NCI-H748 (cell line): ENCODE data around the gene LRMDA.

Experiments
- DNase-seq: peaks from one replicate; lab custom pipeline; 2025; ENCODE audit not compliant: unreplicated experiment; lab: John Stamatoyannopoulos, UW

The LRMDA gene

GRCh38 chr10:75531571-75532031 lies 100.2 kb downstream of the LRMDA start:
- no peak for DNase-seq

DNA sequence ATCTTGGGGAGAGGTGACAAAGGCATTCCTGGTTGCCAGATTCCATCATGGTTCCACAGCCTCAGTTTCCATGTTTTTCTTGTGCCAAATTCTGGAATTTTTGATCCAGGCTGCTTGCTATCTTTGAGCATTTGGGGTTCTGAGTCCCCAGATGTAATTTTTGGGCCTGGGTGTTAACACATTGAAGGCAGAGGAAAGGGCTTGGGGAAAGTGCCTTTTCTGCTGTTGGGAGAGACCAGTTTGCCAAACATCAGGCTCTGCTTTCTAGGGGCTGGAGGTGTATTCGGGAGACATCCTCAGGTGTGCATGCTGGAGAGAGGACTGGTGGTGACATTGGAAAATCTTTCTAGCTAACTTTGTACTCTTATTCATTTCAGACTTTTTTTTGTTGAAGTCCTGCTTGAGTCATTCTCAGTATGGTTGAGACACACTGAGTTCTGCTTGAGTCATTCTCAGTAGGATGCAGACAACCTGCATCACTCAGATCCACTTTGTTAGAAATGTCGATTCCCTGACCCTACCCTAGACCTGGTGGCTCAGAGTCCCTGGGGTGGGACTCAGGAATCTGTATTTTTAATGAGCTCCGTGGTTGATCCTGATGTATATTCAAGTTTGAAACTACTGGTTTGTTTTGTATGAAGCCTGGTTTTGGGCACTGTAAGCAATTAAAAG lies 101.0 kb downstream of the LRMDA start:
- no peak for DNase-seq

GRCh38 chr10:75538144-75538543 lies 106.7 kb downstream of the LRMDA start:
- peak; percentile 4 for DNase-seq

GRCh38 chr10:75538765-75539164 lies 107.3 kb downstream of the LRMDA start:
- DNase-seq: no peak

- no peak for DNase-seq
Observed at GRCh38 chr10:75540357-75540966, 109.0 kb downstream of the LRMDA start.

DNA sequence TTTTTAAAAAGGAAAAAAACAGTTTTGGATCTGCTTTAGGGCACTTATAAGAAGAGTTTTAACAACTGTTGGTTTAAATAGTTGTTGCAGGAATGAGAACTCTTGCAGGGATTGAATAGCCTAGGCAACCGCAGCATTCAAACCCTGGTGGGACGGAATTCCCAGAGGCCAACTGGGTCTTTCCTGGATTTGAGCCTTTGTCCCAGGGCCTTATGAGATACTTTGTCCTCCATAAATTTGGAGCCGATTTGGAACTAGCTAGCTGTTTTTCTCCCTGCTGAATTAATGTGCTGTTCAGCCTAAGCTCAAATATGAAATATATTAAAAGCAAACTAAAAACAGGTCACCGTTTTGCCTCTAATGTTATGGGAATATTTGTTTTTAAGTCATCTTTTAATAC lies 109.6 kb downstream of the LRMDA start:
- no peak for DNase-seq

GRCh38 chr10:75541411-75541810 lies 110.0 kb downstream of the LRMDA start:
- no peak for DNase-seq

GRCh38 chr10:75542084-75542483 lies 110.7 kb downstream of the LRMDA start:
- no peak for DNase-seq

DNA sequence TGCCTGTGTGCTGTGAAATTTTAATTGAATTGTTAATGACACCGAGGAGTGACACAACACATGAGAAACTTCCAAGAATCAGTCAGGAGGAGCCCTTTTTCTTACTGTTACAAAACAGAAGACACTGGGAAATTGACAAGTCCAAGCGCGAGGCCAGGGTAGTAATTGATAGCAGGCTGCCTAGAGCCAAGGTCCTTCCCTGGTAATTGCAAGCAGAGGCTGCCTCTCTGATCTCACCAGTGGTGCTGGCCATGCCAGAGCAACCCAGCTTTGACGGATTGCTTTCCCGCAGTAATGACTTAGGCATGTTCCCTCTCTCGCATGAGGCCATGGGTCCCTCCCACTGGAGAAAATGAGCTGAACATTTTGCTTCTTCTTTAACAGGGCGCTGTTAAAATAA lies 111.5 kb downstream of the LRMDA start:
- no peak for DNase-seq

GRCh38 chr10:75544386-75544785 lies 113.0 kb downstream of the LRMDA start:
- no peak for DNase-seq

DNA sequence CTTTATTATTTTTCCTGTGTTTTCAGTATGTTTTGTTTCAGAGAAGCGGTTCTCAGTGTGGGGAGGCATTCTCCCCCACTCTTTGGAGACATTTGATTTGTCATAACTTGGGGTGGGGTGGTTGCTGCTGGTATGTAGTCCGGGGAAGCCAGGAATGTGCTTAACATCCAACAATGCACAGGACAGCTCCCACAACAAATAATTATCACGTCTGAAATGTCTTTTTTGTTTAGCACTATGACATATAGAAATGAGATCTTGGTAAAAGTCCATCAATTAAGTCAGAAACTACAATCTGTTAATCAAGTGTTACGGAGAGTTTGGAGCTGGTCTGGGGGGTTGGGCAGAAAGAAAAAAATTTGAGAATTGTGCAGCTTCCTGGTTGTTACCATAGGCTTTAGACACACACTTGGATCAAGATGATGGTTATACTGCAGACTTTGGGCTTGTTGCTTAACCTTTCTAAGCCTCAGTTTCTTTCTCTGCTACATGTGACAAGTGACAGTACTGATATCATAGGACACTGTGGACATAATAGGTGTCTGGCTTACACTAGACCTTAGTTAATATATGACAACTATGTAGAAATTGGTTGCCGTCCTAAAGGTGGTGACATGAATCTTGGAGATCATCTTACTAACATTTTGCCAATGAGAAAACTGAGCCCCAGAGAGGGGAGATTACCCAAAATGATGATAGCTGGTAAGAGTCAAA lies 113.7 kb downstream of the LRMDA start:
- no peak for DNase-seq

DNA sequence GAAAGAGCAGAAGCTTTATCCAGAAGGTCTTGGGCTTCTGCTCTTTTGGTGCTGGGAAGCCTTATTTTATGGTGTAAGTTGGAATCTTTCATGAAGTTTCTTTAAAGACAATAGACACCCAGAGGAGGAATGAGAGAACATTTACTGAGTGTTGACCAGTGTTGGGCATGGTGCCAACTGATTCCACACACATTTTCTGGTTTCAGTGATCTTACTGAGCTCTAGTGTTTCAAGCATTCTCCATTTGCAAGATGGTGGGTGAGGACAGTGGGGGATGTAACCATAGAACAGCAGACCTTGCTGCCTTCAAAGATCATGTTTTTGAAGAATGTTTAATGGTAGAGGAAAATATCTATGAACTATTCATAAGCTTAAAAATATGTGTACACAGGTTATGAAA lies 114.6 kb downstream of the LRMDA start:
- DNase-seq: no peak

- no peak for DNase-seq
Observed at GRCh38 chr10:75547391-75548298, 116.2 kb downstream of the LRMDA start.

DNA sequence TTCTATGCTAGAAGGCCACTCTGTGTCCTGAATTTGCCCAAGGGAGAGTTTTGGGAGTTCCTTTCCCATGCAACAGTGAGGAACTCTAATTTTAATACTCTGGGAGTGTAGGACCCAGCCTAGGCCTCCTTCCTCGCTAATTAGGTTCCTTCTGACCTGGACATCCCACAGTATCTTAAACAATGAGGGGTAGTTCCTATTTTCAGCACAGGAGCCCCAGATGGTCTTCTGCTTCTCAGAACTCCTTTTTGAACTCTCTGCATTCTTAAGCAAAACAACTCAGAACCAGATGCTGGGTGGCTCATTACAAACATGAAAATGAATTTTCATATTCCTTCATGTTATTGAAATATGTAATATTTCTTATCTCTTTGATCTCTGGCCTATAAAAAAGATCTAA lies 116.9 kb downstream of the LRMDA start:
- DNase-seq: no peak

DNA sequence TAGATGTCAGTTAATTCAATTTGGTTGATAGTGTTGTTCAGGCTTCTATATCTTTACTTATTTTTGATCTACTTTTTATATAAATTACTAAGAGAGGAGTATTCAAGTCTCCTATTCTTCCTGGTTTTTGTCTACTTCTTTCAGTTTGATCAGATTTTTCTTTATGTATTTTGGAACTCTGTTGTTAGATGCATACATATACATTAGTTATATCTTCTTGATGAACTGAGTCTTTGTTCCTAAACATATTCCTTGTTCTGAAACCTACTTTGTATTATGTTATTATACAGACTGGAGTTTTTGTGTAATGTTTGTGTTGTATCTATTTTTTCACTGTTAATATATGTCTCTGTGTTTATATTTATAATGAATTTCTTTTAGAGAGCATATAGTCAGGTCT lies 118.8 kb downstream of the LRMDA start:
- no peak for DNase-seq

- DNase-seq: no peak
Observed at GRCh38 chr10:75552171-75552570, 120.7 kb downstream of the LRMDA start.

DNA sequence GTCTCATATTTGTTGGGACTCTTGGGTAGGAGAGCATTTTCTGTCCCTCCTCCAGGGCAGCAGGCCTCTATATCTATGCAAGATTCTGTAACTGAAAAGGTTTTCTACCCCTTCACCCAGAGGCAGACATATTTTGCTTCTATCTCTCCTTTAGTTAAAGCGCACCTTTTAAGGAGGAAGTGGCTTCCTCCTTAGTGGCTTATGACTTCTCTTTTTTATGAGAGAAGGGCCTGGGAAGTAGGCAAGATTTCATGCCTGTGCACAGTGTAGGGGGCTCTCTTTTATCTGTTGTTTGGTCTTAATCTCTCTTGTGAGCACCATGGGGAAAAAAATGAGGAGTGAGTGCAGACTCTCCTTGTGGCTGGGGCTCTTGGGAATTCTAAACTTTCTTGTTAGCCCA lies 122.1 kb downstream of the LRMDA start:
- DNase-seq: no peak

DNA sequence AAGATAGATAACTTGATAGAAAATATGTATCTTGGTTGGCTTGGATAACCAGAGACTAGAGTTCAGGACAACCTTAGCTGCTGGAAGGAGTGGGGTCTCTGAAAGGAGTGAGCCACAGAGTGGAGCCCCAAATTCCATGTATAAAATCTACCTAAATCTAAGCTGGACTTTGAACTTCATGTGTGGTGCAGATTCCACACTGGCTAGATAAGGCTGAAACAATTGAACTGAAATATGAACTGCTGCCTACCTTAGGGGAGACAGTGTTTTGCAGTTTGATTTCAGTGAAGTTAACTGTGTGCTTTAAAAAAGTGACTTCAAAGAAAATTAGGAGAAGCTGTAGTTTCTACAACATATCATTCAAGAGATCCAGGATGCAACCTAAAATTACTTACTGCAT lies 123.9 kb downstream of the LRMDA start:
- no peak for DNase-seq

GRCh38 chr10:75556320-75556719 lies 124.9 kb downstream of the LRMDA start:
- DNase-seq: no peak

GRCh38 chr10:75565286-75566251 lies 134.1 kb downstream of the LRMDA start:
- no peak for DNase-seq
